D721Med (cell line): ENCODE measurements around the gene CLIP3.

Experiments
- DNase-seq: peaks from one replicate; pipeline ENCODE4 v3.0.0; 2011; ENCODE audit warnings: low spot score; ENCODE audit not compliant: insufficient read length
- FAIRE-seq: peaks from 2 replicates; lab custom pipeline; 2011; peaks lifted over from hg19 to GRCh38; lab: Jason Lieb, UNC
- TF ChIP-seq, protein P1 (sequence below): IDR thresholded peaks from 2 replicates; pipeline ENCODE4 v1.5.1; 2012; ENCODE audit warnings: mild to moderate bottlenecking, control low read depth; ENCODE audit not compliant: insufficient read depth; ENCODE audit errors: missing control alignments

Gene CLIP3

DNA sequence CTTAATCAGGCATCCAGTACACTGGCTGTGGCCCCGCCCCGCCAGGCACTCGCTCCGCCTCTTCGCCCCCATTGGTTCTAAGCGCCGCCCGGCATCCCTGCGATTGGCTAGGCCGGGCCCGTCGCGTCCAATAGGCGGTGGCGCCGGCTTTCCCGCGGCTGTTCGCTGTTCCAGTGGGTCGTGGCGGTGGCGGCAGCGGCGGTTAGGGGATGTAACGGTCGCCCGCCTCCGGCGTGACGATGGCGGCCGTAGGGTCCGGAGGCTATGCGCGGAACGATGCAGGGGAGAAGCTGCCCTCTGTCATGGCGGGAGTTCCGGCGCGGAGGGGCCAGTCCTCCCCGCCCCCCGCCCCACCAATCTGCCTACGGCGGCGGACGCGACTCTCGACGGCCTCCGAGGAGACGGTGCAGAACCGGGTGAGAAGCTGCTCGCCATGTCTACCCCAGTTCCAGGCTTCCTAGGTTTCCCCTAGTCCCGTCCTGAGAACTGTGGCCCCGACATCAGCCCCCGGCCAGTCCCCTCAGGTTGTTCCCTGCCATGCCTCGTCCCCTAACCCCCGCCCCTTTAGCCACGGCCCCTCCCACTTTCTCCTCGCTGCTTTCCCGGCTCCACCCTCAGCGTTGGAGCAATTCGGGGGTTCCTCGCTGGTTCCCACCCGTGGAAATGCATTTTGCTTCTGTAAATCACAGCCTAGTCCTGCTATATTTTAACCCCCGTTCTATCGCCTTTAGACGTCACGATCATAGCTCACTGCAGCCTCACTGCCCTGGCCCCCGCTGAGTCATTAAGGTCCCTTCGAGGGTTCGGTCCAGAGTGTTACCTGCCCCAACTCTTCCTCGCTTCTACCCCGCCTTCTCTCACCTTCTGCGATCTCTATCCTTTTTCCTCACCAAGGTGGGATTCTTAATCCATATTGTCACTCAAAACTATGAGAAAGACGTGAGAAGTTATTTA is 22.3 kb upstream of the CLIP3 start, which contains the start of gene WDR62:
WDR62 (plus strand) TSS at position 165 of the 954 bp plus-strand sequence; CDS start at position 240, 75 bp downstream.
- TF ChIP-seq, protein P1, sequence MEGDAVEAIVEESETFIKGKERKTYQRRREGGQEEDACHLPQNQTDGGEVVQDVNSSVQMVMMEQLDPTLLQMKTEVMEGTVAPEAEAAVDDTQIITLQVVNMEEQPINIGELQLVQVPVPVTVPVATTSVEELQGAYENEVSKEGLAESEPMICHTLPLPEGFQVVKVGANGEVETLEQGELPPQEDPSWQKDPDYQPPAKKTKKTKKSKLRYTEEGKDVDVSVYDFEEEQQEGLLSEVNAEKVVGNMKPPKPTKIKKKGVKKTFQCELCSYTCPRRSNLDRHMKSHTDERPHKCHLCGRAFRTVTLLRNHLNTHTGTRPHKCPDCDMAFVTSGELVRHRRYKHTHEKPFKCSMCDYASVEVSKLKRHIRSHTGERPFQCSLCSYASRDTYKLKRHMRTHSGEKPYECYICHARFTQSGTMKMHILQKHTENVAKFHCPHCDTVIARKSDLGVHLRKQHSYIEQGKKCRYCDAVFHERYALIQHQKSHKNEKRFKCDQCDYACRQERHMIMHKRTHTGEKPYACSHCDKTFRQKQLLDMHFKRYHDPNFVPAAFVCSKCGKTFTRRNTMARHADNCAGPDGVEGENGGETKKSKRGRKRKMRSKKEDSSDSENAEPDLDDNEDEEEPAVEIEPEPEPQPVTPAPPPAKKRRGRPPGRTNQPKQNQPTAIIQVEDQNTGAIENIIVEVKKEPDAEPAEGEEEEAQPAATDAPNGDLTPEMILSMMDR = no peak
- DNase-seq (peak; percentile 75), FAIRE-seq (no peak)

DNA sequence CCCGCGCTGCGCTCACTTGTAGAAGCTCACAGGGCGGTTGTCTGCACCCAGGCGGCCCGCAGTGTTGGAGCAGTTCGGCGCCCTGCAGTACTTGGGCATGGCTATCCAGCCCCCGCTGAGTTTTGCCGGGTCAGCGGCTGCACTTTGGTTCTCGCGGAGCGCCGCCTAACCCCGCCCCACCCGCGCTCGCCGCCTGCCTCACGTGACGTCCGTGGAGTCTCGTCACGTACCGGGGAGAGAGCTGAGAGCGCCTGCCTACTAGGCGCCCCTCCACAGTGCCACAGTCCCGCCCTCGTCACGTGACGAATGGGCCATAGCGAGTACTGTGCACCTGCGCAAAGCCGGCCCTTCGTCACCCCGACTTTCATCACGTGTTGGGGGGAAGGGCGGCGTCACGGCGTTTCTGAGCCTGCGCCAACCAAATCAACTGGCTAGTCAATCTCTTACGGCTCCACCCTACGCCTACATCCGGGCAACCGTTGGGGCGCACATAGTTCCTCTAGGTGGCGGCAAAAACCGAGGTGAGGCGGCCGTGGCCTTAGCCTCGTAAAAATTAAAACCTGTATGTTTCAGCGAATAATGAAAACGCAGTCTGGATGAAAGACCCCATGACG is 21.6 kb upstream of the CLIP3 start, which contains the start of gene THAP8:
THAP8 (minus strand) TSS at position 167 of the 614 bp plus-strand sequence; CDS start at position 99, 68 bp downstream.
- TF ChIP-seq, protein P1 = peak; percentile 32
- peak; percentile 86 for DNase-seq
- FAIRE-seq = no peak

DNA sequence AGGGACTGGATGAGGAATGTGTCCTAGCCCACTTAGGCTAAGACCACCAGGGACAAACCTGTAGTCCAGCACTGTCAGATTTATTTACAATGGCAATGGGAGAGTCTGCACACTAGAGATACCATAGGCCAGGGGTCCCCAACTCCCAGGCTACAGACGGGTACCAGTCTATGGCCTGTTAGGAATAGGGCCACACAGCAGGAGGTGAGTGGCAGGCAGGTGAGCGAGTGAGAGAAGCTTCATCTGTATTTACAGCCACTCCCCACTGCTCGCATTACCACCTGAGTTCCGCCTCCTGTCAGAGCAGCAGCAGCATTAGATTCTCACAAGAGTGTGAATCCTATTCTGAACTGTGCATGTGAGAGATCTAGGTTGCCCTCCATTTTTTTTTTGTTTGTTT is 19.0 kb upstream of the CLIP3 start:
- no peak for DNase-seq
- TF ChIP-seq, protein P1 = no peak
- no peak for FAIRE-seq

DNA sequence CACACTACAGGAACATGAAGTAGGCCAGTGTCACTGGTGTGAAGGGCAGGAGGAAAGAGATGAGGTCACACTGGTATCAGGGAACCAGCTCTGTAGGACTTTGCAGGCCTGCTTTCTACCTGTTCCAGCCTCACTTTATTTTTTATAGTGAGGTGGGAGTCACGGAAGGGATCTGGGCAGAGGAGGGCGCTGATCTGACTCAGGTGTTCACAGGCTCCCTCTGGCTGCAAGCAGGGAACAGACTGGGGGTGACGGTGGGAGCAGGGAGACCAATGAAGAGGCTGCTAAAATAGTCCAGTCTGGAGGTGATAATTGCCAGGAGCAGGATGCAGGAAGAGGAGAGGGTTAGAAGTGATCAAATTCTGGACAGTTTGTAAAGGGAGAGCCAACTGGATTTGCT is 18.6 kb upstream of the CLIP3 start:
- TF ChIP-seq, protein P1 = peak; percentile 46
- DNase-seq = no peak
- no peak for FAIRE-seq

DNA sequence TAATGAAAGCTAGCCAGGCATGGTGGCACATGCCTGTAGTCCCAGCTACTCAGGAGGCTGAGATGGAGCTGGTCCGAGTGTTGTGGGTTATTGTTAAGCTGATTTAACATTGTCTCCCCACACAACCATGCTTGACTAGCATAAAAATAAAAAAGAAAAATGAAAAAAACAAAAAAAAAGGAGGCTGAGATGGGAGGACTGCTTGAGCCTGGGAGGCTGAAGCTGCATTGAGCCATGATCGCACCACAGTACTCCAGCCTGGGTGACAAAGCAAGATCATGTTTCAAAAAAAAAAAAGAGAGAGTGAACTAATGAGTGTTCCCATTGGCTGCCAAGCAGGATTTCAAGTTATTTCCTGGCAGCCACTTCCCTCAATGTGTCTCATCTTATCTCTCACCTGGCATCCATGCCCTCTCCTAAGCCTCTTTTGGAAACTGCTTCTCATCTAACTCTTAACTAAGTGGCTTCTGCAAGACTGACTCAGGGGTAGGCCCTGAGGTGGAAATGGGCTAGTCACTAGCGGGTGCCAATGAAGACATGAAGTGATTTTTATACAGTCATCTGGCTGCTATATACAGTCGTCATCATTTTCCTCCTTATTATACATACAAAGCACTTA is 16.5 kb upstream of the CLIP3 start:
- TF ChIP-seq, protein P1 = no peak
- FAIRE-seq (no peak), DNase-seq (no peak)

DNA sequence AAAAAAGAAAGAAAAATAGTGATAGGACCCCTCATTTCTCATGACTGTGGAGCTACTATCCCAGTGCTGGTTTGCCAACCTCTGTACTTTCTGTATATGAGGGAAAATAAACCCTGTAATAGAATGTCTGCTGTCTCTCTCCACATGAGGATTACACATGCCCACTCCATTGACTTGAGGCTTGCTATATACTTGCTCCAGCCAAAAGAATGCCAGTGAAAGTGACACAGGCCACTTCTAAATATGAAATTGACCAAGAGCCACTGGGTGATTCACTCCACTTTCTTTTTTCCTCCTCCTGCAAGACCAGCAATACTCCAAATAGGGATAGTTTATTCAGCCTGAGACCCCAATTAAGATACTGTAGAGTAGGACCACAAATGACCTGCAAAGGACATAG is 15.2 kb upstream of the CLIP3 start:
- DNase-seq = no peak
- TF ChIP-seq, protein P1 = no peak
- FAIRE-seq = no peak
